ENCODE measurements around the gene CPA4.

CPA4 gene

DNA sequence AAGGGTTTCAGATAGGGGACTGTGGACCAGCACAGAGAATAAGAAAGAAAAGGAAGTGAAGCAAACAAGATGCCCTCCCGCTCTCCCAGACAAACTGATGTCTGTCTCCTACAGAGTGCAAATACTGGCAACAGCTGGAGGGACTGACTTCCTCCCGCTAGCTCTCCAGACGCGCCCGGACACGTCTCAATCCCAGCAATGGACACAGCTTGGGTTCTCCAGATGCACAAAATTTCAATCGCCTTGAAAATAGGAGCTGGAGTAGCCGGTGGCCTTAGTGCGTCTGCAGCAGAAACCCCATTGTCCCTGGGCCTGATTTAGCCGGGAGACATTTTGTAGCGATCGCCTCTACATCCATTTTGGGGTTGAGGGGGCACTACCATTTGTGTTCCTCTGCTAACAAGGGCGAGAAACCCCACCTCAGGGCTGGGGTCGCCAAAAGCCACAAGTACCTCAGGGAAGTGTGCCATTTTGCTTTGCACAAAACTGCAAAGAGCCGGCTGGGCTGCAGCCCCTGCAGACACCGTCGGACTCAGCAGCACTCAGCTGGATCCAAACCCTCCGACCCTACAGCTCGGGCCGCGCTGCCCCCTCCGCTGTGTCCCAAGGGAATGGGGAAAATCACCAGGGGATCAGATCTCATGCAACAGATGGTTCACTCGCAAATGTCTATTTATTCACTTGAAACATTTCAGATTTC lies 20.4 kb upstream of the CPA4 start:
- TF ChIP-seq, protein P1, sequence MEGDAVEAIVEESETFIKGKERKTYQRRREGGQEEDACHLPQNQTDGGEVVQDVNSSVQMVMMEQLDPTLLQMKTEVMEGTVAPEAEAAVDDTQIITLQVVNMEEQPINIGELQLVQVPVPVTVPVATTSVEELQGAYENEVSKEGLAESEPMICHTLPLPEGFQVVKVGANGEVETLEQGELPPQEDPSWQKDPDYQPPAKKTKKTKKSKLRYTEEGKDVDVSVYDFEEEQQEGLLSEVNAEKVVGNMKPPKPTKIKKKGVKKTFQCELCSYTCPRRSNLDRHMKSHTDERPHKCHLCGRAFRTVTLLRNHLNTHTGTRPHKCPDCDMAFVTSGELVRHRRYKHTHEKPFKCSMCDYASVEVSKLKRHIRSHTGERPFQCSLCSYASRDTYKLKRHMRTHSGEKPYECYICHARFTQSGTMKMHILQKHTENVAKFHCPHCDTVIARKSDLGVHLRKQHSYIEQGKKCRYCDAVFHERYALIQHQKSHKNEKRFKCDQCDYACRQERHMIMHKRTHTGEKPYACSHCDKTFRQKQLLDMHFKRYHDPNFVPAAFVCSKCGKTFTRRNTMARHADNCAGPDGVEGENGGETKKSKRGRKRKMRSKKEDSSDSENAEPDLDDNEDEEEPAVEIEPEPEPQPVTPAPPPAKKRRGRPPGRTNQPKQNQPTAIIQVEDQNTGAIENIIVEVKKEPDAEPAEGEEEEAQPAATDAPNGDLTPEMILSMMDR (IDR thresholded peaks at IDR 0.05; ENCODE audit: insufficient read depth, missing control alignments) = no peak
- FAIRE-seq (no peak), DNase-seq (ENCODE audit: insufficient read length, low spot score) (no peak)

DNA sequence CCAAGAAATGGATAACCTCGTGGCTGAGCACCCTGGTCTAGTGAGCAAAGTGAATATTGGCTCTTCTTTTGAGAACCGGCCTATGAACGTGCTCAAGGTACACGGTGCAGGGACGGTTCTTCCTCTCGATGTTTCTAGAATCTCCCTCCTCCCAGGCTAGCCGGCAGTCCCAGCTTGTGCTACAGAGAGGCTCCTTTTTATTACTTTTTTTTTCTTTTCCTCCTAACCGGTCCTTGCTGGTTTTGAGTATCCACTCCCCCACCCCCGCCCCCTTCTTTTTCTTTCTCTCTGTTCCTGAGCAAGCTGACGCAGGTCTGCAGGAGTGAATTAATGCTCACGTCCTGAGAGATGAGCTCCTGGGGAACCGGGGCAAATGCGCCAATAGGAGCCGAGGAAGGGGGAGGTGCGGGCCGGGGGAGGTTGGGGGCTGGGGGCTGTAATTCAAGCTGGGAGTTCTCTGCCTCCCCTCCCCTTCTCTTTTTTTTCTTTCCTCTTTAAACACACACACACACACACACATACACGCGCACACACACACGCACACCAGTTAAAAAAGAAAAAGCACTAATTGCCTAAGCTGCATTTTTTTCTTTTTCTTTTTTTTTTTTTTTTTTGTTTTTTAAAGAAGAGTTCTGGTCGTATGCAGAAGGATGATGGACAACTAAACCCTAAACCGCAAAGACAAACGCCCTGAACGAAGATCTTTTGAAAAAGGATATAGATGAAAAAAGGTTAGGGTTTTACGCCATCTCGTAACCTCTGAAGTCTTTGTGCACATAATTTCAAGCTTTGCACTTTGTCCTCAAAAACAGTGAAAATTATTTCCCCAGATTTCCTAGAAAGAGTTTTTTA lies 19.7 kb upstream of the CPA4 start:
- TF ChIP-seq, protein P1 (IDR thresholded peaks at IDR 0.05; ENCODE audit: insufficient read depth, missing control alignments) = no peak
- DNase-seq (ENCODE audit: insufficient read length, low spot score) (no peak), FAIRE-seq (no peak)

DNA sequence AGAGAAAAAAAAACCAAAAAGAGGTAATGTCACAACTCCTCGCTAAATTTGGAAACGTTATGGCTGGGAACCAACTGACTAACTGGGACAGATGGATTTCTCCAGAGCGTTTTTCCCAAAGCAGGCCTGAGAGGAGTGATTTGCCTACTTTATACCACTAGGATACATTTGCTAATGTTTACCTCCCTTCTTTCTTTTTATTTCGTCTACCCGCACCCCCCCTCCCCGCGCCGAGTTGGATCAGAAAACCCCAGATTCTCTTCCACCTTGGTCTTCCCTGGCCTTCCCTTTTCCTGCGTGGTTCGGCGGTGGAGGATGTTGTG lies 19.1 kb upstream of the CPA4 start:
- DNase-seq (ENCODE audit: insufficient read length, low spot score) = no peak
- TF ChIP-seq, protein P1 (IDR thresholded peaks at IDR 0.05; ENCODE audit: insufficient read depth, missing control alignments) = no peak
- no peak for FAIRE-seq

- FAIRE-seq = no peak
- TF ChIP-seq, protein P1 (IDR thresholded peaks at IDR 0.05; ENCODE audit: insufficient read depth, missing control alignments) = no peak
- DNase-seq (ENCODE audit: insufficient read length, low spot score) = no peak
These were observed 18.7 kb upstream of the CPA4 start for GRCh38 chr7:130274296-130274695.

DNA sequence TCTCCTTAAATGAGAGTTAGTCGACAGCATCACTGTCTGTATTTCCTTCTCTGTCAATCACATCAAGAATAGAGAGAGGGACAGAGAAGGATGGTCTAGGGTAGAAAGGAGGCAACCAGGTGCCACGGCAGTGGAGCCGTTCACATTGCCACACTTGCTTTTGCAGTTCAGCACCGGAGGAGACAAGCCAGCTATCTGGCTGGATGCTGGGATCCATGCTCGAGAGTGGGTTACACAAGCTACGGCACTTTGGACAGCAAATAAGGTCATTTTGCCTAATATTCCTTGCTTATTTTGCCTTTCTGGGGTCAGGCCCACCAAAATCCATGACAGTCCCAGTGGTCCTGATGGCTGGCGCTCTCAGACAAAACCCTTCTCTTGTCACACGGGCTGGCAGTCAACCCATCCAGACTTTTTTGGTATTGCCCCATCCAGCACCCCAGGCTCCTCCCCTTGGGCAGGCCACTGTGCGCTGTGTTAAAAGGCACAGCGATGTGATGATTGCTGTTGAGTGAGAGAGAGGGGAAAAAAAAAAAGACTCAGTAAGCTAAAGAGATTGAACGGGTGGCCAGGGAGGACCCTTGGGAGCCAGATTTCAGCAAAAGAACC lies 17.9 kb upstream of the CPA4 start:
- TF ChIP-seq, protein P1 (IDR thresholded peaks at IDR 0.05; ENCODE audit: insufficient read depth, missing control alignments) = no peak
- FAIRE-seq (no peak), DNase-seq (ENCODE audit: insufficient read length, low spot score) (no peak)

DNA sequence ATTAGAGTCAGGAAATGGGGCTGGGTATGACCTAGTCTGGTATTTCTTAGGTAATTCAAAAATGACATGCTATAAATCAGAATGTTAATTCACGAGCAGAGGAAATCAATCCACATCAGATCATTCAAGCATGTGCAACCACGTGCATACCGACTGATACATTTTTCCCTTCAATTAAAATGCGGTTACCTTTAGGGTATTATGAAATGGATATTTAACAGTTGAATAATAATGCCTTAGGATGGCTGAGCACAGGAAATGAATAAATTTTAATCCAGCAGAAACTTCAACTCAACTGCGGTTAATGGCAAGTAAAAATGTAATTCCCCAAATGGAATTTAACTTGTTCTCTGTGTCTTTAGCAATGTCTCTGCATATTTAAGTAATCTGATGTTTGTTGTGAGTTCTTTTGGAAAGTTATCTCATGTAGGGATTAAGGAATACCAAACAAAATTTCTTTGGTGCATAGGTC lies 17.1 kb upstream of the CPA4 start:
- no peak for FAIRE-seq
- TF ChIP-seq, protein P1 (IDR thresholded peaks at IDR 0.05; ENCODE audit: insufficient read depth, missing control alignments) = no peak
- no peak for DNase-seq (ENCODE audit: insufficient read length, low spot score)

Data from D721Med (cell line).